AG09319 (cell line): ENCODE data around the gene AFDN.
"Not testable (repeated sequence)": the region's sequence is repeated elsewhere in the genome, so short reads cannot be mapped to it uniquely, and the experiment has no call there.

Experiments
- DNase-seq: peaks from one replicate; pipeline ENCODE4 v3.0.0-alpha.2; 2010; ENCODE audit warnings: low read depth; ENCODE audit errors: extremely low read depth
- TF ChIP-seq, protein P1 (sequence below): IDR thresholded peaks from 2 replicates; pipeline ENCODE4 v1.5.1; 2011; ENCODE audit warnings: low read depth, mild to moderate bottlenecking, inconsistent platforms, low read length, moderate library complexity

Gene AFDN

DNA sequence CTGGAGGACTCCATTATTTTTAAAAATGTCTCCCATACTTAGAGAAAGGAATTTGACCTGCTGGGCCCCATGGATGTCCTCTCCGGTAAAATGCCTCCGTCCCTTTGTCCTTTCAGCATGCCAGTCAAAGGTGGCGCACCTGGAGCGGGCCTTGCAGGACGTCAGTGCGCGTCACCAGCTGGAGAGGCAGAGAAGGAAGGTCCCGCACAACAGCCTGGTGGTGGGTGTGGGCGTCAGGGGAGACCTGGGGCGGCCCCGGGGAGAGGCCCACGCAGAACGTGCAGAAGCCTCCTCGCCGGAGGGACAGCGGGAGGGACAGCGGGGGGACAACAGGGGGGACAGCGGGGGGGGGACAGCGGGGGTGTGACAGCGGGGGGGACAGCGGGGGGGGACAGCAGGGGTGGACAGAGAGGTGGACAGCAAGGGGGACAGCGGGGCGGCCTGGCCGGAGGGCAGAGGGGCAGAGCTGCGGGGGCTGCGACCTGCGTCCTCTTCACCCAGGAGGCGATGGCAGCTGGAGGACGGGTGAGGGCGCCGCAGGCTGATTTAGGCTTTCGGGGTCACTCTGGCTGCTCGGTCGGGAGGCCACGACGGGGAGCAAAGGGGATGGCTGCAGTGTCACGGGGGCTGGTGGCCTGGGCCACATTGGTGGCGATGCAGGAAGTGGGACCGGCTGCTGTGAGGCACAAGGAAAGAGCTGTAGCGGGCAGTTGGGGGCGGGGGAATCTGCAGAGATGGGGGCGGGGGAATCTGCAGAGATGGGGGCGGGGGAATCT lies 169.9 kb downstream of the AFDN start:
- no peak for DNase-seq
- TF ChIP-seq, protein P1, sequence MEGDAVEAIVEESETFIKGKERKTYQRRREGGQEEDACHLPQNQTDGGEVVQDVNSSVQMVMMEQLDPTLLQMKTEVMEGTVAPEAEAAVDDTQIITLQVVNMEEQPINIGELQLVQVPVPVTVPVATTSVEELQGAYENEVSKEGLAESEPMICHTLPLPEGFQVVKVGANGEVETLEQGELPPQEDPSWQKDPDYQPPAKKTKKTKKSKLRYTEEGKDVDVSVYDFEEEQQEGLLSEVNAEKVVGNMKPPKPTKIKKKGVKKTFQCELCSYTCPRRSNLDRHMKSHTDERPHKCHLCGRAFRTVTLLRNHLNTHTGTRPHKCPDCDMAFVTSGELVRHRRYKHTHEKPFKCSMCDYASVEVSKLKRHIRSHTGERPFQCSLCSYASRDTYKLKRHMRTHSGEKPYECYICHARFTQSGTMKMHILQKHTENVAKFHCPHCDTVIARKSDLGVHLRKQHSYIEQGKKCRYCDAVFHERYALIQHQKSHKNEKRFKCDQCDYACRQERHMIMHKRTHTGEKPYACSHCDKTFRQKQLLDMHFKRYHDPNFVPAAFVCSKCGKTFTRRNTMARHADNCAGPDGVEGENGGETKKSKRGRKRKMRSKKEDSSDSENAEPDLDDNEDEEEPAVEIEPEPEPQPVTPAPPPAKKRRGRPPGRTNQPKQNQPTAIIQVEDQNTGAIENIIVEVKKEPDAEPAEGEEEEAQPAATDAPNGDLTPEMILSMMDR = no peak; the same call in 1 of the 2 replicates

DNA sequence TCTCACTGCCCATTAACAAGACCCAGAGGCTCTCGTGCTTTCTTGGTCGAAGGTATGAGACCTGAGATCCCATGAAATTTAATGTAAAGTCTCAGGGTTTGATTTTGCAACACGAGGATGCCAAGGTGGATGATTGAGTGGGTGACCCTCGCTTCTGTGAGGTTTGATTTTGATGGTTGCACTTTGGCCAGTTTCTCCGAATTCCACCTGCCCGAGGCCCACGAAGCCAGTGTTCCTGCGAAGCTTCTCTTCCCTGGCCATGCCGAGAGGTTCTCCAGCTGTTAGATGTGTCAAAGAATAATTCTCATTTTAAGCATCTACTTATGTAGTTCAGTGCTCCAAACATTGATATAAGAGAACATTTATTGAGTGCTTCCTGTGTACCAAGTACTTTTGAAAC lies 170.9 kb downstream of the AFDN start, which contains the start of gene KIF25:
TSS of gene KIF25 (plus strand) at position 30 of the 400 bp plus-strand sequence. CDS start 31,915 bp downstream, outside the sequence.
- no peak for DNase-seq
- TF ChIP-seq, protein P1 = no peak

DNA sequence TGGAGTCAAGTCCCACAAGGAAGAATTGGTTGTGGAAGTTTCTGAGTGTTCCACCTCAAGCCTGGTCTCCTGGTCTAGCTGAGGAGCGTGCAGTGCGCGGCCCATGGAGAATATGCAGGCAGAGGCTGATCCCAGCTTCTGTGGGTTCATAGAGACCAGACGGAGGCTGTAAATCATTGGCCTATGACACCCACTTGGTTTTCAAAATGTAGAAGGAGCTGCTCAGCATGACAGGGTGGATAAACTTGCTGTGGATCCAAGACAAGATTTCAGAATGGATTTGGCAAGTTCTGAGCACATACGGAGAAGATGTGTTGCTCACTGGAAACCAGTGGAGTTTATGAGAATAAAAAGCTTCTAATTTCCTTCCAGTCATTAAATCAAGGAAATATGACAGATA lies 171.5 kb downstream of the AFDN start:
- TF ChIP-seq, protein P1 = no peak
- DNase-seq = no peak

DNA sequence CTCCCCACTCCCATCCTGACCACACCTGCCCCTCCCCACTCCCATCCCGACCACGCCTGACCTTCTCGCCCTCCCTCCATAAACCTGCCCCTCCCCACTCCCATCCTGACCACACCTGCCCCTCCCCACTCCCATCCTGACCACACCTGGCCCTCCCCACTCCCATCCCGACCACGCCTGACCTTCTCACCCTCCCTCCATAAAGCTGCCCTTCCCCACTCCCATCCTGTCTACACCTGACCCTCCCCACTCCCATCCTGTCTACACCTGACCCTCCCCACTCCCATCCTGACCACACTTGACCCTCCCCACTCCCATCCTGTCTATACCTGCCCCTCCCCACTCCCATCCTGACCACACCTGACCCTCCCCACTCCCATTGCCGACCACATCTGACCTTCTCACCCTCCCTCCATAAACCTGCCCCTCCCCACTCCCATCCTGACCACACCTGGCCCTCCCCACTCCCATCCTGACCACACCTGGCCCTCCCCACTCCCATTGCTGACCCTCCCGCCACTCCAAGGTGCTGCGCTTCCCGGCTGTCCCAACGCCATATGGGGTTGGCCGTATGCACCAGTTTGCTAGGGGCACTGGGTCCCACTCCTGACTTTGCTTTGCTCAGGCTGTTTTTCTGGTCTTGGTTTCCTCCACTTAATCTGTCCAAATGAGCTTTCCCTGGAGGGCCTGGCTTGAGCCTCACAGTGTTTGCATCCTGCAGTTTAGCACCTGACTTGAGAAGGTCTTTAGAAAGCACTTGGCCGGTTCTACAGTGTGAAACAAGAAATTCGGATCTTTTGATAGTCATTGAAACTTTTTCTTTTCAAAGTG lies 173.7 kb downstream of the AFDN start:
- no peak for DNase-seq
- TF ChIP-seq, protein P1 = no peak

DNA sequence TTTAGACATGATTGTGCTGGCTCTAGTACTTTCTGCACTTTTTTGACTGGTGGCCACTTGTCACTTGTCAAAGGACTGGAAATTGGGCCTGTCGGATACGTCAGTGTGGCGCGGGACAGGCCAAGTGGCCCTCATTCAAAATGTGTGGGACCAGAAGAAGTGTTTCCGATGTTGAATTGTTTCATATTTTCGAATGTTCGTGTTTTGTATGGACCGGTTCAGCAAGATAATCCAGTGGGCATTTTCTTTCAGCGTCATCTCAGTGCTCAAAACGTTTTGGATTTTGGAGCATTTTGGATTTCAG lies 174.3 kb downstream of the AFDN start:
- TF ChIP-seq, protein P1 = no peak

GRCh38 chr6:168001514-168001913 lies 174.8 kb downstream of the AFDN start:
- not testable (repeated sequence) for DNase-seq

More for the DNA sequence above, 174.3 kb downstream of the AFDN start:
- DNase-seq = no peak

DNA sequence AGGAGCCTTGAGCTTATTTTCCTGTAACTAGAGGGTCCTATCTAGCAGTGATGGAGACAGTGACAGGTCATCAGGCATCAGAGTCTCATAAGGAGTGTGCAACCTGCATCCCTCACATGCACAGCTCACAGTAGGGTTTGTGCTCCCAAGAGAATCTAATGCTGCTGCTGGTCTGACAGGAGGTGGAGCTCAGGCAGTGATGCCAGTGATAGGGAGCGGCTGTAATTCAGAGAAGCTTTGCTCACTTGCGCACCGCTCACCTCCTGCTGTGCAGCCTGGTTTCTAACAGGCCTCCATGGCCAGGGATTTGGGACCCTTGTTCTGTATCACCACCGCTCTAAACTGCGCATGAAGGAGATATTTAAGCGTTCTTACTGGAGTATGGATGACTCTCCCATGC lies 176.1 kb downstream of the AFDN start:
- TF ChIP-seq, protein P1 = no peak

More for the DNA sequence above, 176.1 kb downstream of the AFDN start:
- DNase-seq = no peak
